Chondrocyte (in vitro differentiated cells): Measurements from ENCODE around the gene ZNF536. TPM values are rescaled to one million over a fixed set of nuclear protein-coding genes. Genes with fewer than 3 reads are reported as not detected.

ENCODE experiments used
- DNase-seq: peaks from one replicate; pipeline ENCODE4 v3.0.0; 2021; ENCODE audit warnings: mixed read lengths, low spot score
- H3K27ac Mint-ChIP-seq: one replicate; pipeline ENCODE4 v1.8.0; 2021; ENCODE audit warnings: mild to moderate bottlenecking, moderate library complexity, mixed read lengths; ENCODE audit not compliant: unreplicated experiment
- H3K27me3 Mint-ChIP-seq: 2 replicates; pipeline ENCODE4 v1.8.0; 2021; ENCODE audit warnings: low read depth, mixed read lengths
- H3K36me3 Mint-ChIP-seq: 2 replicates; pipeline ENCODE4 v1.8.0; 2021; ENCODE audit warnings: low read depth, mixed read lengths
- H3K4me1 Mint-ChIP-seq: 2 replicates; pipeline ENCODE4 v1.8.0; 2021; ENCODE audit warnings: low read depth, mild to moderate bottlenecking, mixed read lengths
- H3K4me3 Mint-ChIP-seq: one replicate; pipeline ENCODE4 v1.8.0; 2021; ENCODE audit warnings: mild to moderate bottlenecking, moderate library complexity, mixed read lengths; ENCODE audit not compliant: unreplicated experiment
- H3K9me3 Mint-ChIP-seq: 2 replicates; pipeline ENCODE4 v1.8.0; 2021; ENCODE audit warnings: low read depth, mixed read lengths
- CTCF ChIP-seq: fragments of 200-600 bp; sonication (generic); IDR thresholded peaks from 2 replicates; pipeline ENCODE4 v1.5.0; 2021; ENCODE audit warnings: antibody characterized with exemption, mild to moderate bottlenecking, moderate library complexity
- total RNA-seq: library from RNA; stranded (reverse); gene quantifications from 3 replicates; pipeline ENCODE4 v1.2.1, GENCODE V29; 2021

Gene ZNF536
- total RNA-seq, 1 donor from 2014 or later = not detected

- peak; percentile 60 for DNase-seq
- Mint-ChIP-seq H3K27me3 (peaks cover 32% of the 10 kb centered on the region), H3K4me3 (no peak overlapping the region), H3K36me3 (no peaks in the 10 kb centered on the region), H3K4me1 (no peaks in the 10 kb centered on the region), H3K9me3 (no peaks in the 10 kb centered on the region), H3K27ac (no peak overlapping the region)
- TF ChIP-seq CTCF = no peak
These were observed 4.7 kb downstream of the ZNF536 start for GRCh38 chr19:30376826-30377425.

GRCh38 chr19:30378701-30379100 is 6.5 kb downstream of the ZNF536 start:
- Mint-ChIP-seq H3K4me1 (no peaks in the 10 kb centered on the region), H3K36me3 (no peaks in the 10 kb centered on the region), H3K4me3 (no peak overlapping the region), H3K27ac (no peak overlapping the region), H3K27me3 (peaks cover 17% of the 10 kb centered on the region), H3K9me3 (peaks cover 2% of the 10 kb centered on the region)
- no peak for DNase-seq
- TF ChIP-seq CTCF = no peak

GRCh38 chr19:30379841-30380610 is 7.8 kb downstream of the ZNF536 start:
- Mint-ChIP-seq H3K4me1 (no peaks in the 10 kb centered on the region), H3K4me3 (no peak overlapping the region), H3K36me3 (no peaks in the 10 kb centered on the region), H3K9me3 (peaks cover 2% of the 10 kb centered on the region), H3K27me3 (peaks cover 14% of the 10 kb centered on the region), H3K27ac (no peak overlapping the region)
- peak; percentile 72 for DNase-seq
- TF ChIP-seq CTCF = no peak

GRCh38 chr19:30381366-30381765 is 9.2 kb downstream of the ZNF536 start:
- H3K27me3 Mint-ChIP-seq = peaks cover 4% of the 10 kb centered on the region
- H3K9me3 Mint-ChIP-seq = peaks cover 2% of the 10 kb centered on the region
- H3K4me1 Mint-ChIP-seq = no peaks in the 10 kb centered on the region
- no peak for TF ChIP-seq CTCF
- no peak overlapping the region for H3K27ac Mint-ChIP-seq
- H3K4me3 Mint-ChIP-seq = no peak overlapping the region
- no peak for DNase-seq
- H3K36me3 Mint-ChIP-seq = no peaks in the 10 kb centered on the region

- DNase-seq = no peak
- Mint-ChIP-seq H3K36me3 (no peaks in the 10 kb centered on the region), H3K4me1 (no peaks in the 10 kb centered on the region), H3K27ac (no peak overlapping the region), H3K27me3 (no peaks in the 10 kb centered on the region), H3K9me3 (peaks cover 10% of the 10 kb centered on the region), H3K4me3 (no peak overlapping the region)
- TF ChIP-seq CTCF = no peak
These were observed 13.0 kb downstream of the ZNF536 start for GRCh38 chr19:30385174-30385573.
